ENCODE results near the gene PNPLA5. TPM values are rescaled to one million over a fixed set of nuclear protein-coding genes. Genes with fewer than 3 reads are reported as not detected.

PNPLA5 gene
- total RNA-seq, 1 donor from 2014 or later = not detected

DNA sequence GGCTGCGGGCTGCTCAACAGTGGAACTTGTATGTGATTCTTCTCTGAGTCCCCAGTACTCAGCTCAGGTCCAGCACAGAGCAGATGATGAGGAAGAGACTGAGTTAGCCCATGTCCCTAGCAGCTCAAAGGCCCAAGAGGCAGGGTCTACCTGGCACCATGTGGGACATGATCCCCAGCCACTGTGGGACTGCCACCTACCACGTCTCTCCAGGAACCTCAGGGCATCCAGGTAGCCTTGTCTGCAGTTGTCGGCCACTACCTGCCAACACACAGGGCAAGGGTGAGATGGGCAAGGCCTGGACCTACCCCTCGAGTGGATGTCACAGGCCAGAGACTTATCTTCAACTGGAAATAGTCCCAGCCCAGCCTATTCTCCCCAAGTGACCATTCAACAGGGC, 4.4 kb downstream of the PNPLA5 start:
- peaks cover 4% of the 10 kb centered on the region for H3K4me1 Mint-ChIP-seq (ENCODE audit: unreplicated experiment)
- H3K4me3 Mint-ChIP-seq = no peak overlapping the region
- H3K27ac Mint-ChIP-seq = no peak overlapping the region
- DNase-seq (ENCODE audit: extremely low spot score, unreplicated experiment) = no peak
- H3K27me3 Mint-ChIP-seq = peaks cover 68% of the 10 kb centered on the region
- no peaks in the 10 kb centered on the region for H3K36me3 Mint-ChIP-seq
- no peaks in the 10 kb centered on the region for H3K9me3 Mint-ChIP-seq
- TF ChIP-seq, protein P1, sequence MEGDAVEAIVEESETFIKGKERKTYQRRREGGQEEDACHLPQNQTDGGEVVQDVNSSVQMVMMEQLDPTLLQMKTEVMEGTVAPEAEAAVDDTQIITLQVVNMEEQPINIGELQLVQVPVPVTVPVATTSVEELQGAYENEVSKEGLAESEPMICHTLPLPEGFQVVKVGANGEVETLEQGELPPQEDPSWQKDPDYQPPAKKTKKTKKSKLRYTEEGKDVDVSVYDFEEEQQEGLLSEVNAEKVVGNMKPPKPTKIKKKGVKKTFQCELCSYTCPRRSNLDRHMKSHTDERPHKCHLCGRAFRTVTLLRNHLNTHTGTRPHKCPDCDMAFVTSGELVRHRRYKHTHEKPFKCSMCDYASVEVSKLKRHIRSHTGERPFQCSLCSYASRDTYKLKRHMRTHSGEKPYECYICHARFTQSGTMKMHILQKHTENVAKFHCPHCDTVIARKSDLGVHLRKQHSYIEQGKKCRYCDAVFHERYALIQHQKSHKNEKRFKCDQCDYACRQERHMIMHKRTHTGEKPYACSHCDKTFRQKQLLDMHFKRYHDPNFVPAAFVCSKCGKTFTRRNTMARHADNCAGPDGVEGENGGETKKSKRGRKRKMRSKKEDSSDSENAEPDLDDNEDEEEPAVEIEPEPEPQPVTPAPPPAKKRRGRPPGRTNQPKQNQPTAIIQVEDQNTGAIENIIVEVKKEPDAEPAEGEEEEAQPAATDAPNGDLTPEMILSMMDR (conservative IDR thresholded peaks at IDR 0.05) = no peak

DNA sequence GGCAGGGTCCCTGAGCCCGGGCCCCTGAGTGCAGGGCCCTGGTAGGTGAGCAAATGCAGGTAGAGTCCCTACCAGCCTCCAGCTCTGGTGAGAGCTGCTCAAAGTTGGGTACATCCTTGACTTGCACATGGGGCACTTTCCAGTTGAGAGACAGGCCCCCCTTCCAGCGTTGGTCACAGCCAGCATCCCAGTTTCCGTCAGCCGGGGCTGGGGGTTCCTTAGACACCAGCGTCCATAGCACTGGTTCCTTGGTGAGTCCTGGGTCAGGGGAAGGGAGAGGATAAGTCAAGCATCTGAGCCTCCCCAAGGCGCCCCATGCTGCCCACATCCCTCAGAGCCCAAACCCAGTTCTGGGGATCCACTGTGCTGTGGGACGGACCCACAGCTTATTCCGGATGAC, 5.6 kb downstream of the PNPLA5 start:
- no peaks in the 10 kb centered on the region for H3K36me3 Mint-ChIP-seq
- H3K4me1 Mint-ChIP-seq (ENCODE audit: unreplicated experiment) = peaks cover 4% of the 10 kb centered on the region
- no peak overlapping the region for H3K4me3 Mint-ChIP-seq
- H3K27ac Mint-ChIP-seq = no peak overlapping the region
- peaks cover 59% of the 10 kb centered on the region for H3K27me3 Mint-ChIP-seq
- H3K9me3 Mint-ChIP-seq = no peaks in the 10 kb centered on the region
- no peak for DNase-seq (ENCODE audit: extremely low spot score, unreplicated experiment)
- TF ChIP-seq, protein P1 (conservative IDR thresholded peaks at IDR 0.05) = no peak

DNA sequence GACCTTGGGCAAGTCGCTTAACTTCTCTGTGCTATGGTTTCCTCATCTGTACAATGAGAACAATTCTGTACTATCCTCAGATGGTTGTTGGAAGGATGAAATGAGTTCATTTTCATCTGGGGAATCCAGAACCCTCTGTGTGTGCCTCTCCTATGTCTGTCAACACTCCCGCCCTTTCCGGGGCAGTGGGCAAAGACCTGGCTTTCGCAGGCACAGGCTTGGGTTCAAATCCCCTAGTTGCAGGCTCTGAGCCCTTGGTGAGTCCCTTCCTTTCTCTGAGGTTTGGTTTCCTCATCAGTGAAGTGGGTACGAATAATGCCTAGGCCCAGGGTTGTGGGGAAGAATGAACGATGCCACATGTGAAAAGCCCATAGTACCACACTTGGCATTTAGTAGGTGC, 6.0 kb downstream of the PNPLA5 start:
- Mint-ChIP-seq H3K4me1 (ENCODE audit: unreplicated experiment) (peaks cover 4% of the 10 kb centered on the region), H3K4me3 (no peak overlapping the region), H3K27me3 (peaks cover 55% of the 10 kb centered on the region), H3K9me3 (no peaks in the 10 kb centered on the region), H3K36me3 (no peaks in the 10 kb centered on the region), H3K27ac (no peak overlapping the region)
- no peak for DNase-seq (ENCODE audit: extremely low spot score, unreplicated experiment)
- TF ChIP-seq, protein P1 (conservative IDR thresholded peaks at IDR 0.05) = no peak

DNA sequence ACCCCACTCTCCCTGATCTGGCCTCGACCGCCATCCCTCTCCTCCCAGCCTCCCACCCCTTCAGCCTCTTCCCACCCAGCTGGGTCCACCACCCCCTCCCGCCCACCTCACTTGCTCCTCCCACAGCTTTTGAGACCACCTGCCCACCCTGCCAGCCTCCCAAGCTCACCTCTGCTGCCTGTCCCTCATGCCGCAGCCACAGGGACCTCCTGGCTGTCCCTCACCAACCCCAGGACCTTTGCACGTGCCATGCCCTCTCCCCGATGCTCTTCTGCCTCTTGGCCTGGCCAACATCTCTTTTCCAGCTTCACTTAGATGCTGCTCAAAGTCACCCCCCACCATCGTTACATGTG, 6.5 kb downstream of the PNPLA5 start:
- Mint-ChIP-seq H3K4me3 (no peak overlapping the region), H3K4me1 (ENCODE audit: unreplicated experiment) (peaks cover 4% of the 10 kb centered on the region), H3K27ac (no peak overlapping the region), H3K9me3 (no peaks in the 10 kb centered on the region), H3K36me3 (no peaks in the 10 kb centered on the region), H3K27me3 (peaks cover 50% of the 10 kb centered on the region)
- TF ChIP-seq, protein P1 (conservative IDR thresholded peaks at IDR 0.05) = peak; percentile 14
- no peak for DNase-seq (ENCODE audit: extremely low spot score, unreplicated experiment)

DNA sequence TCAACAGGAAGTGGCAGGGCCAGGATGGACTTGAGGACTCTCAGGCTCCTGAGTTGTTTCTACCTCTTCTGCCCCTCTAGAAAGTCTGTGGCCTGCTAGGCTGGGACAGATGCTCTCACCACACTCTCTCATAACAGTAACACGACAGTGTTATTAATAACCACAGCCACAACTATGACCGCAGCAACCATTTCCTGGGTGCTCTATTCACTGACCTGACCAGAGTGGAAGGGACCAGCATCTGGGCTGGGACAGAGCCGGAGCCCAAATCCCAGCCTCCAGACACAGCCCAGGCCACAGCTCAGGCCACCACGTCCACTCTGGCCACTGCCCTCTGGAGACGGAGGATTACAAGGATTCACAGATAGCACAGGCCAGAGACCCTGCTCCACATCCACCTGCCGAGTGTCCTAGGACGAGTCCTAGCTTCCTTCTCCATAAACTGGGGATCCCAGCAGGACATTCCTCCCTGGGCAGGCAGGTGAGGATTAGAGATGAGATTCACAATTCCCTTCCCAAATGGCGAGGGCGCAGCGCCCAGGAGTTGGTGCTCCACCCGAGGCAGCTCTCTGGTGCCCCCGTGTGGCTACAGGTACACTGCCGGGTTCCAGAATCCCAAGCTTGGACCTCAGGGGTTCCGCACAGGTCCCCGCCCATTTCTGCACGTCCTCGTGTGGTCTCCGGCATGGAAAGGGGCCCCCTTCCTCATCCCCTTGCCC, 7.1 kb downstream of the PNPLA5 start:
- Mint-ChIP-seq H3K9me3 (no peaks in the 10 kb centered on the region), H3K4me3 (no peak overlapping the region), H3K36me3 (no peaks in the 10 kb centered on the region), H3K4me1 (ENCODE audit: unreplicated experiment) (peaks cover 4% of the 10 kb centered on the region), H3K27ac (no peak overlapping the region), H3K27me3 (peaks cover 44% of the 10 kb centered on the region)
- TF ChIP-seq, protein P1 (conservative IDR thresholded peaks at IDR 0.05) = peak; percentile 85
- no peak for DNase-seq (ENCODE audit: extremely low spot score, unreplicated experiment)

Measured in type B pancreatic cell (in vitro differentiated cells).